NCI-H510A (cell line): Measurements from ENCODE around the gene UAP1L1.

Source experiments
- DNase-seq: peaks from one replicate; lab custom pipeline; 2025; lab: John Stamatoyannopoulos, UW

UAP1L1 gene

DNA sequence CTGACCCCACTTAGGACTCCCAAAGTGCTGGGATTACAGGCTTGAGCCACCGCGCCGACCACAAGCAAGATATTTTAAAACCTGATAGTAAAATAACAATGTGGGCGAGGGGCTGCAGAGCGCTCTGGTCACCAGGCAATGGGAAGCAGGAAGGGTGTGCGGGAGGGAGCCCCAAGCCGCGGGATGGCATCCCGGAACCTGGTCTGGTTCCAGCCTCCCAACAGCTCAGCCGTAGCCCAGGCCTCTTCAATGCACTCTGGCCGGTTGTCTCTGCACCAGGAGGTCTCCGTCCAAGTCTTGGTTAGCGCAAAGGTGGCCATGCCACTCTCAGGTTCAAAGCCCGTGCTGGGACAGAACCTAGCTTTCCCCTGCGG, 694 bp upstream of the UAP1L1 start:
- DNase-seq: no peak

DNA sequence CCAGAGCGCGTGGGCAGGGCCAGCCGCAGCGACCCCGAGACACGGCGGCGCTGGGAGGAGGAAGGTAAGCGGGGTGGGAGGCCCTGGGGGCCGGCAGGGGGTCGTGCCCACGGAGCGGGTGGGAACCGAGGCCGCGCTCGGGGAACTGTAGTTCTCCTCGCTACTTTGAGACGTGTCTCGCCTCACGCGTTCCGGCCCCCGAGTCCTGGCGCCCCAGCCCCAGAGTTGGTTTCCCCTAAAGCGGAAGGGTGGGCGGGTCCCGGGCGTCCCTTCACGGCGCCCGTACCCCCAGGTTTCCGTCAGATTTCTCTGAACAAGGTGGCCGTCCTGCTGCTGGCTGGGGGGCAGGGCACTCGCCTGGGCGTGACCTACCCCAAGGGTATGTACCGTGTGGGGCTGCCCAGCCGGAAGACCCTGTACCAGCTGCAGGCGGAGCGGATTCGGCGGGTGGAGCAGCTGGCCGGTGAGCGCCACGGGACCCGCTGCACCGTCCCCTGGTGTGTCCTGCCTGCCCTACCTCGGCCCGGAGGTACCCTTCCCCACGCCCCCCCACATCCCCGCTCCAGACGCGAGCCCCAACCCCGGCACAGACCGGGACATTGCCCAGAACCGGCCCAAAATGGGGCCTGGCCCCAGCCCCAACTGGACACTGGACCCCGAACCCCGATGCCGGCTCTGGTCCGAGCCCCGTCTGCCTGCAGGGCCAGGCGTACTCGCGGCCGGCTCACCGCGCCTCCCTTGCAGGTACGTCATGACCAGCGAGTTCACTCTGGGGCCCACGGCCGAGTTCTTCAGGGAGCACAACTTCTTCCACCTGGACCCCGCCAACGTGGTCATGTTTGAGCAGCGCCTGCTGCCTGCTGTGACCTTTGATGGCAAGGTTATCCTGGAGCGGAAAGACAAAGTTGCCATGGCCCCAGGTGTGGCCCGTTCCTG, 709 bp downstream of the UAP1L1 start:
- DNase-seq: no peak

DNA sequence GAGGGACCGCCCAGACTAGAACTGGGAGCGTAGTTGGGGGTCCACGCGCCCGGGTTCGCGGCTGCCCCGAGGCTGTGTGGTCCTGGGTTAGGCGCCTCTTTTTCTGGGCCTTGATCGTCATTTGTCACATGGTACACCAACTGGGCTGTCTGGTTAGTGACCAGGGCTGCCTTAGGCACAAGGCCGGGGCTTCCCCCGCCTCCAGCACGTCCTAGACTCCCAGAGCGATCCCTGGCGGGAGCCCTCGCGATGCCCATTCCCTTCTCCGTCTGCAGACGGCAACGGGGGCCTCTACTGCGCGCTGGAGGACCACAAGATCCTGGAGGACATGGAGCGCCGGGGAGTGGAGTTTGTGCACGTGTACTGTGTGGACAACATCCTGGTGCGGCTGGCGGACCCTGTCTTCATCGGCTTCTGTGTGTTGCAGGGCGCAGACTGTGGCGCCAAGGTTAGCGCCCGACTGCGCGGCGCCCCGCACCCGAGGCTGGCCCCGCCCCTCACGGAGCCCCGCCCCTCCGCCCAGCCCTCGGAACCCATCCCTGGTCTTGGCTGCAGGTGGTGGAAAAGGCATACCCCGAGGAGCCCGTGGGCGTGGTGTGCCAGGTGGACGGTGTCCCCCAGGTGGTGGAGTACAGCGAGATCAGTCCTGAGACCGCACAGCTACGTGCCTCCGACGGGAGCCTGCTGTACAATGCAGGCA, 1.5 kb downstream of the UAP1L1 start:
- no peak for DNase-seq

DNA sequence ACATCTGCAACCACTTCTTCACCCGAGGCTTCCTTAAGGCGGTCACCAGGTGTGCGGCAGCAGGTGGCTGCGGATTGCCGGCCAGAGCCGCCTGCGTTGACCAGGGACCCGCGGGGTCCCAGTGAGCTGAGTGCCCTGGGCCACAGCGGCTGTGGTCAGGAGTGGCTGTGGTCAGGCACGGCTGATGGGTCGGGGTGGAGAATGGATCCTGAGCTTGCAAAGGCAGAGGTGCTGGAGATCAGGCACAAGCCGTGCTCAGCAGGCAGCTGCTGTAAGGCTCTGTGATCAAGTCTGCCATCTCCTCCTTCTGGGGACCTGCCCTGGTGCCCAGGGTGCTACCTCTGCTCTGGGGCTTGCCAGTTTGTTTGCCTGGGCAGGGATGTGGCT, 2.1 kb downstream of the UAP1L1 start:
- no peak for DNase-seq

DNA sequence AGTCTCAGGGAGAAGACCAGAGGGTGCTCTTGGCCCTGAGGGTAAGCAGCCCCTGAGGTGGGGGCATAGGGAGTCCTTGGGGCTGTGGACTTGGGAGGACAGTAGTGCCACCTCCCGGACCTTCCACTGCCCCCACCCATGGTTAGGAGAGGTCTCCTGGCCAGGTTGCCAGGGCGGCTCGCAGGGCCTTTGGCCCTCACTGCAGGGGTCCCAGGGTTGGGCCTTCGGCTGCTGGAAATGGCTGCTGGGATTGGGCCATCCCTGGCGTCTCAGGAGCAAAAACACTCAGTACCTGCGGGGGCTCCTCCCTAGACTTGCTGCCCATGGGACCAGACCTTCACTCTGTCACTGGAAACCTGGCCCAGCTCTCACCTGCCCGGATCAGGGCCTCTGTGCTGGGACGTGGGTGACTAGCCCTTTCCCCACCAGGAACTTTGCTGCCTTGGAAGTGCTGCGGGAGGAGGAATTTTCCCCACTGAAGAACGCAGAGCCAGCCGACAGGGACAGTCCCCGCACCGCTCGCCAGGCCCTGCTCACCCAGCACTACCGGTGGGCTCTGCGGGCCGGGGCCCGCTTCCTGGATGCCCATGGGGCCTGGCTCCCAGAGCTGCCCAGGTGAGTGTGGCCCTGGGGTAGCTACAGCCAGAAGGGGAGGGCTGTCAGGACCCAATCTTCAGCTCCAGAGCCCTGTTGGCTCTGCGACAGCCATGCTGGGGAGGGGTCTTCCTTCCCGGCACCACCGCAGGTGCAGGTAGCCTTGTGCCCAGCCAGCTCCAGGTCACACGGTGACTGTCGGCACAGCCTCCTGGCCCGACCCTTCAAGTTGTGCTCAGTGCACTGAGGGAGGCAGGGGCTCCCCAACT, 3.2 kb downstream of the UAP1L1 start:
- DNase-seq: no peak

DNA sequence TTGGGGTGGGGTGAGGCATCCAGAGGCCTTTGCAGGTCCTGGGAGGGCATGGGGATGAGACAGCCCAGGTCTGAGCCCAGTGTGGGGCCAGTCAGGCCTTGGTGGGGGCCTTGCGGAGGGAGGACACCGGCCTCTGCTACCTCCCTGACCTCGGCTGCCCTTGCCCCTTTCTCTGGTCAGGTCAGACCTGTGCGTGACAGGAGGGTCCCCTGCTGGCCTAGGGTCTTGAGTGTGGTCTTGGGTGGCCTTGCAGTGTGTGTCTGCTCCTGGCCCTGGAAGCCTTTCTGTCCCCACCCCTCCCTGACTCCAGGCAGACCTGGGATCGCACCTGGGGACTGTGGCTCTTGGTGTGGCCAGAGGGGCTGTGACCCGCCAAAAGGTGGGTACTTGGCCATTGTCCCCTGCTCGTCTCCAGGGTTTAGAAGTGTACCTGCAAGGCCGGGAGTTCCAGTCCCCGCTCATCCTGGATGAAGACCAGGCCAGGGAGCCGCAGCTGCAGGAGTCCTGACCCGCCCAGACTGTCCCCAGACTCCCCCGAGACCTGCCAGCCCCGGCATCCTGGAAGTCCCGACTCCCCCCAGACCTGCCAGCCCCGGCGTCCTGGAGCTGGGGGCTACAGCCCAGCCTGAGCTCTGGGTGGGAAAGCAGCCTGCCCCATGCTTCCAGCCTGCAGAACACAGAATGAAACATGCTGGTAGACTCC, 5.1 kb downstream of the UAP1L1 start:
- no peak for DNase-seq

DNA sequence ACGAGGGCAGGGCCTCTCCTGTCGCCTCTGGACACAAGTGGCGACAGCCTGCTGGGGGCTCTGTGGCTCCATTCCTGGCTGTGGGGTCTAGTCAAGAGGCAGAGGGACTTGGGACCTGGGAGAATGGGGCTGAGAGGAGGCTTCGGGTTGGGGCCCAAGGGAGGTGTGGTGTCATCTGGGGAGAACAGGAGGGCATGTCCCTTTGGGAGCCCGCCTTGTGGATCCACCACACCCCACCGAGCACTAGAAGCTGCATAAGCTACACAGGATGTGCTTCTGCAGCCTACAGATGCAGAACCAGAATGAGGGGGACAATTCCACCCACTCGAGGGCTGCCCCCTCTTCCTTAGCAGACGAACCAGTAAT, 5.6 kb downstream of the UAP1L1 start:
- no peak for DNase-seq

DNA sequence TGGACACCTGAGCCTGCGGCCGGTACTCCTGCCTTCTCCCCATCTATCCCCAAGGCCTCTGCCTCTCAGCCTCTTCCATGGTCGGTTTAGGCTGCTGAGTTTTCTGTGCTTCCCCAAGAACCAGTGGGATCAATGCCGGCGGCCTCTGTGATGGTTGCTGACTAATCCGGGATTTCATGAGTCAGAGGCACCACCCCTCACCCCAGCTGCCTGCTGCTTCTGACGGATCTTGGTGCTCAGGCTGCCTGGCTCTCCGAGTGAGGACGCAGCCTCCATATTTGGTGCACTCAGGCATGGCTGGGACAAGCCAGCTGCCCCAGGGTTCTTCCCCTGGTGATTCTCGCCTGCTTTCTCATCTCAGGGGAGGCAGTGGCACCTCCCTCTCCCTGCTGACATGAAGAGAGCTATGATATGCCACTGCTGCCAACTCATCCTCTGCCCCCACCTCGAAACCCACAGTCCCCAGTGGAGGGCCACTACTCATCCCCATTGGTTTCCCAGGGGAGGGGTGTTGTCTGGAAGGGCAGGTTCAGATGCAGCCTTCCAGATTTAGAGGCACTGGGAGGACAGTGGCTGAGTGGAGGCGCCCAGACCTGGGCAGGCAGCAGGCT, 6.2 kb downstream of the UAP1L1 start:
- DNase-seq: no peak

DNA sequence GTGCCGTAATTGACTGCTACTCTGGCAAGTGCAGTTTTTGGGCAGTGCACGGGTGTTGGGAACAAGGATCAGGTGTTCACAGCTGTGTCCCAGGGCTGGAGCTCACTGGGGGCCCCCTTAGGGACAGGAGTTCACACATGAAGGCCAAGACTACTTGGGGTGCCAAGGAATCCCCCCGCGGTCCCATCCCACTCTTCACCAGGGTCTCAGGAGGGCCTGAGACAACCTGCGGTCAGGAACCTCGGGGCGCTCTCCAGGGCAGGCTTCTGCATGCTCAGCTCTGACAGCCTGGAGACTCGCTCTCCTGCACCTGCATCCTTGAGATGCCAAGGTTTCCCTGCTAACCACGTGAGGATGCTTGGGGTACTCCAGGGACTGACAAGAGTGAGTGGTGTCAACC, 7.2 kb downstream of the UAP1L1 start:
- DNase-seq: no peak

DNA sequence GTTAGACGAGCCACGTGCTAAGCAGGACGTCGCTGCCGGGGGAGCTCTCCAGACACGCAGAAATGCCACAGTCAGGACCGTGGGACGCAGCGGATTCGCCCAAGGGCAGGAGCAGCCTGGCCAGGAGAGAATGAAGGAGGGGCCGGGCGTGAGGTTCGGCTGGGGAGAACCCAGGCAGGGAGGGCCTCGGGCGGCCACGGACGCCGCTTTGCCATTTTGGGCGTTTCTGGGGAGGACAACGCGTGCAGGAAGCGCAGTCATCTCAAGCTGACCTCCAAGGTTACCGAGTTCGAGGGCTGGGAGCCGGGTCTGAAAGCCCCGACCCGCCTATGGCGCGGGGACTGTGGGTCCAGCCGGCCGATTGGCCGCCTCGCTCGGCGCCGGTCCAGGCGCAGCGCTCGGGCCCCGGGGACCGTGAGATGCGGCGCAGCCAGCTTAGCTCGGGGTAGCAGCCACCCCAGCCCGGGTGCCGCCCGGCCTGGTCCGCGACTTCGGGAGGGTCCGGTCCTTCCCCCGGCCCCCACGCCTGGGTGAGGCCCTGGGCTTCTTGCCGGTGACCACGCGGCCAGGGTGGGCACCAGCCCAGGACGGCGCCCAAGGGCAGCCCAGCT, 8.7 kb downstream of the UAP1L1 start:
- no peak for DNase-seq

DNA sequence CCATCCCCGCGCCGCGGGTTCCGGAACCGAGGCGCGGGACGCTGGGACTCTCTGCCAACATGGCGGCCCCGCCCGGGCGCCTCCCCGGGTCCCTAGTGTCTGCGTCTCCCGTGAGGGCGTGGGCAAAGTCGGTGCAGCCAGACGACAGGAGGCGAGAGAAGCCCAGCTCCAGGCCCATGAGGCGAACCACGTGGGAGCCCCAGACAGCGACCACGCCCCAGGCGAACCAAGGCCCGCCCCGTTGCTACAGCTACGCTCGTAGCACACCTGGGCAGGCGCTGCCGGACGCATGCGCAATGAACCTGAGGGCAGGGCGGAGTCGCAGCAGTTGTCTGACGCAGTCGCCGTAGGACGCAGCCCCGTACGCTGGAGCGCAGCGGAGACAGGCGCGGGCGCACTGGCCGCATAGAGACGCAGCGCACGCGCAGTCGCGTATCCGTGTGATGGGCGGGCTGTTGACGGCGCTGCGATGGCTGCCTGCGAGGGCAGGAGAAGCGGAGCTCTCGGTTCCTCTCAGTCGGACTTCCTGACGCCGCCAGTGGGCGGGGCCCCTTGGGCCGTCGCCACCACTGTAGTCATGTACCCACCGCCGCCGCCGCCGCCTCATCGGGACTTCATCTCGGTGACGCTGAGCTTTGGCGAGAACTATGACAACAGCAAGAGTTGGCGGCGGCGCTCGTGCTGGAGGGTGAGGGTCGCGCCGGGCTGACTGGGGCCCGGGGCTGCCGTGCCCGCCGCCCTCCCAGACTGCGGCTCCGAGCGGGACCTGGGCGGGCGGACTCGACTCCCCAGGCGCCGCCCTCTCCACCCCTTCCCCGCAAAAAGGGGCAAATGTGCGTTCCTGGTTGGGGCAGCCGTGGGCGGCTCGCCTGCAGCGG, 9.5 kb downstream of the UAP1L1 start, which contains the start of gene MAN1B1:
TSS of gene MAN1B1 (plus strand) at position 455 of the 878 bp plus-strand sequence. CDS start at position 470, 15 bp downstream.
- peak; percentile 96 for DNase-seq

DNA sequence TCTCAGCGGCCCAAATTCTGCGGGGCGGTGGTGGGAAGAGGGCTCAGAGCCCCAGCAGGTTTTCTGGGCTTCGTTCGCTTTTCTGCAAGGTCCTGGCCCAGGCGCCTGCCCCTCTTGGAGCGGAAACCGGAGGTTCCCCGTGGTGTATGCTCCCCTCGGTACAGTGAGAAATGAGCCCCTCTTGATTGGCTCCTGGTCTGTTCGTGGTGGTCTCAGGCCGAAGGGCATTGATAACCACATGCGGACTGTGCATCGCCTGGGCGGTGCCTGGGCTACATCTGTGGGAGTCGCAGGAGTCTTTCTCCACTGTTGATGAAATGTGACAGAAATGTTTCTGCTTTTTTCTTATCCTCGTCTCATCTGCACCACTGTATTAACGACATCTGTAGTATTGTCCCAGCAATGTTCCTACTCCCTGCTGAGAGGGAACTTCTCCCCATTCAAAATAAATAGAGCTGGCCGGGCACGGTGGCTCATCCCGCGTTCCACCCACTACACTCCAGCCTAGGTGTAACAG, 10.2 kb downstream of the UAP1L1 start:
- DNase-seq: no peak

DNA sequence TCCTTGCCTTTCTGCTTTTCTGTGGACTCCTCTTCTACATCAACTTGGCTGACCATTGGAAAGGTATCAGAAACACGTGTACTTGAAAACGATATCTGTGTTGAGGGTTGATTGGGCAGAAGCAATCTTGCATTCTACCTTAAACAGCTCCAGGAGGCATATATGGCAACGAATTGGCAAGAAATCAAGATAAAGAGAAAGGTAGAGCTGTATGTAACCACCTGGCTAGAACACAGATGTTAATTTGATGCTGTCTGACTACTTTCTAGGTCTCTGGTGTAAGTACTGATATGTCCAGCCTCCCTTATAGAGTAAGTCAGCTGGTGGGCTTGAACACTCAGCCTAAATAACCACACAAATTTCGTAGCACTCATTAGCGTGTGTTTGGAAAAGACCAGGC, 10.8 kb downstream of the UAP1L1 start:
- no peak for DNase-seq

DNA sequence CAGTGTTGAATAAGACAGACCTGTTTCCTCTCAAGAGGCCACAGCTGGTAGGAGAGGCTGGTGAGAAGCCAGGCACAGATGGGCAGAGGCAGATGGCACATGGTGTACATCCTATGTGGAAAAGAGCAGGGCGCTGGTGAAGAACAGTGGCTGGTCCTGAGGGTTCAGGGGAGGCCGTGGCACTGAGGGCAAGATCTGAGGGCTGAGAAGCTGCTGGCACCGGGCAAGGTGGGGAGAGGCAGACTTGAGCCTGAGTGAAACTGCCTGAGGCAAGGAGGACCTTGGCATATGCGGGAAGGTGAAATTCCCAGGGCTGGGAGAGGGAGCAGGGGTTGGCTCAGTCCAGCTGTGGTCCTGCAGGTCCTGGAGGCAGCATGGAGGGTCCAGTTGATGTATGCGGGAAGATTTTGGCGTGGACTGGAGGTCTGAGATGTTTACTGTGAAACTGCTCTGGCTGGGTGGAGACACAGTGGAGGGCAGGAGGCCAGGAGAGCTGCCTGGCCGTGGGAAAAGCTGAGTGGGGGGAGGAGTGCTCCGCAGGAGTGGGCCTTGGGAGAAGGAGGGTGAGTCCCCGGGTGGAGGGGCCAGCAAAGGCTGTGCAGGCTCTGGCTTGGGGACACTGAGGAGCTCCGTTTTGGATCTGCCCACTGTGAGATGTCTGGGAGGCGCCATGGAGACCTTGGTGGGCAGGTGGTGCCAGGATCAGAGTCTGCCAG, 12.1 kb downstream of the UAP1L1 start:
- DNase-seq: no peak

DNA sequence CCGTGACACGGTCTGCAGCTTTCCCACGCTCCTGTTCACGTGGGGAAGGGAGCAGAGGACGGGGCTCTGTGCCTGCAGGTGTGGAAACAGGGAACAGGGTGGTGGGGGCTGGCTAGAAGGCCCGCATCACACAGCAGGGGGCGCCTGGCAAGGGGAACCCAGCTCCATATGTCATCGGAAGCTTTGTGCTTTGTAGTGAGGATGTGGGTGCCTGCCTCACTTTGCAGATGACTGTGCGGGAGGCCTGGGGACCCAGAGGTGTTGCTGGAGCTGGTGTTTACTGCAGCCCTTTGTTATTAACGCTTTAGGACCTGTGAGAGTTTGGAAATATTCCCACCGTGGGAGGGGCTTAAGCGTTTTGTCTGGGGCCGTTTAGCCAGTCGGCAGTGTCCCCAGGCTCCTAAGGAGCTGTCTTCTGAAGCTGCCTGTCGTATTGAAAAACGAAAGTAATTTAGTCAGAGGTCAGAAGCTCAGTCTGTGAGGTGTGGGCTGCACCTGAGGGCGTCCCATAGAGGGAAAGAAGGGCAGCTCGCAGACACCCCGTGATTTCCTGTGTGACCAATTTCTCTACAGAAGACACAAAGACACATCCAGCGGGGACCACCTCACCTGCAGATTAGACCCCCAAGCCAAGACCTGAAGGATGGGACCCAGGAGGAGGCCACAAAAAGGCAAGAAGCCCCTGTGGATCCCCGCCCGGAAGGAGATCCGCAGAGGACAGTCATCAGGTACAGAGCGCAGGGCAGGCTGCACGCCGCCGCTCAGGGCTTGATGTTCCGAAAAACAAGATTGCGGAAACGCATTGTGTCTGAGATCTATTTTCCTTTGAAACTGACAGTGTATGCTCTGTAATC, 18.6 kb downstream of the UAP1L1 start:
- DNase-seq: no peak

DNA sequence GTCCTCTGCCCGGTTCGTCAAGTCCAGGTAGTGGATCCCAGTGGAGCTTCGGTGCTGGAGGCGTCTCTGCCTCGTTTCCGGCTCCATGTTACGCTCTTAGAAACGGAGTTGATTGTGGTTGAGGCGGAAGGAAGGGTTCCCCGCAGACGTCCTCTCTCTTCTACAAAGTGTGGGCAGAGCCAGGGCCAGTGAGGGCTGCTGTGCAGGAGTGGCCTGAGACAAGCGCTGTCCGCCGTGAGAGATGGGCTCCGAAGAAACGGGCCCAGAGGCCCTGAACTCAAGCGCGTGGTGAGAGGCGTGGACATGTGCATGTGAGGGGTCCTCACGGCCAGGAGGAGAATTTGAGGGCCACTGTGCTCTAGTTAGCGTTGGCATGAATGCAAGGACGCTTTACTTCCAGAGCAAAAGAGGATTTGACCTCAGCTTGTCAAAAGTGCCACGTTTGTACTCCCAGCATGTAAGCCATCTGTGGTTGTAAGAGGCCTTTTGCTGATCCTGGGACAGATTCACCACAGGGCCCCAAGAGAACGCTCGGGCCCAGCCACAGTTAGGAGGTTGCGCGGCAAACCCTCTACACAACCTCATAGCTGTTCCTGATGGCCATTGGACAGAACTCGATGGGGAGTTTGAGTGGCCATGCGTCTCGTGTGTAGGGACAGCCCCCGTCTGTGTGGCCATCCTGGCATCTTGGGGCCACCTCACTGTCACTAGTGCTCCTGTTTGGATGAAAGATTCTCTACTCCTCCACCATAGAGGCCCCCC, 19.6 kb downstream of the UAP1L1 start:
- no peak for DNase-seq

DNA sequence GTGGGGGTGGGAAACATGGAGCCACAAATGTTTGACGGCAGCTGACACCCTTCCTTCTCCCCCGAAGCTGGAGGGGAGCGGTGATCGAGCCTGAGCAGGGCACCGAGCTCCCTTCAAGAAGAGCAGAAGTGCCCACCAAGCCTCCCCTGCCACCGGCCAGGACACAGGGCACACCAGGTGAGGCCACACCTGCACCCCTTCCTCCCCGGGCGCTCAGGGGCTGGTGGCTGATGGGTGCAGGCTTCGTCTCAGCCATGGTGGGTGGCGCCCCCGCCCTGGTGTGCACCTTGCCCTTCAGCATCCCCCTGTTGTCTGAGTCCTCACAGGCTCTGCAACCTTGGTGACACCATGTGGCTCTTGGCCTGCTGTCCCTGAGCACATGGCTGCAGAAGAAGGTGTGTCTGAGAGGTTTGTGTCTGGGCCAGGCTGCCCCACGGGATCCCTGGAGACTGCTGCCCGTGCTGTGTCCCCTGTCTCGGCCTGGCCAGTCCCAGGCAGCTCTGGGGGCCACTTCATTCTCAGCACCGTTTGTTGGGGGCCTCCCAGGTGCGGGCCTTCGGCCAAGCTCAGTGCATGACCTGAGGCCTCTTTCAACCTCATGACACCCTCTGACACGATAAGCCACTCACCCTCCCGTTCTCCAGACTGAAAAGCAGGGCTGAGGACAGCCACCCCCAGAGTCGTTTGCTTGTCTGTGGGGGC, 20.6 kb downstream of the UAP1L1 start:
- DNase-seq: no peak
